ENCODE results near the gene CHST1. TPM values are rescaled to one million over a fixed set of nuclear protein-coding genes. Genes with fewer than 3 reads are reported as not detected.

The CHST1 gene
- polyA plus RNA-seq, 2 of the 4 experiments (the other 2 are of a cell fraction): 0.40 to 0.89 TPM

DNA sequence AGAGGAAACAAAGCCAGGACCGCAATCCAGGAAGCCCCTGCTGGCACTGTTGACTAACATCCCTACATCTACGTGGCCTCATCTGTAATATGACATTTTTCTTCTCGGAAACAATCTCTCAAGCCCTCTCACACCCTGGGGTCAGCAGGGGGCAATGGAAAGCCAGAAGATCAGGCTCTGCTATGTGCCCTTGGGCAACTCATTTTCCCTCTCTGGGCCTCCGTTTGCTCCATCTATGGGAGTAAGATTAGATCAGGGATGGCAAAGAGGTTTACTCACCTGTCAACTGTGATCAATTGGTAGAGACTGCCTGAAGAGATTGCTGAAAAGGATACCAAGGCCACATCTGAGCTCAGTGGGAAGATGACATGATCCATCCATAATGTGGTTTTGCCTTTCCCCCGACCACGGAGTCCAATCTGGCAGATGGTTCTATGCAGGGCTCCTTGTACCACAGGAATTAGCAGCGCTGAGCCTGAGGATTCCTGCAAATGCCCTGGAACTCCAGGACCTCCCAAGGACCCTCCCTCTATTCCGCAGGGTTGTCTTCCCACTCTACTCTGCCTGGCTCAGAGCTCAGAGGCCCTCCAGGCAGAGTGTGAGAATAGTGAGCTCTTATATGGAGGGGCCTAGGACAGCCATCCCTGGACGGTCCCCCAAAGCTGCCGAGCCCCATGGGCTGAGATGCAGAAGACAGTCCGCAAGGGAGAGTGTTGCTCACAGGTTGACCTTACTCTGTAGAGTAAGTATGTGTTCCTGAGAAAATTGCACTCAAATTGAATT is 66.1 kb downstream of the CHST1 start:
- WGBS (ENCODE audit: missing lambda C conversion rate): 22% methylated on average over 10 of the region's 11 CpGs
- Histone ChIP-seq H3K4me2 (no peak overlapping the region), H3K27ac (no peak overlapping the region), H3K4me1 (no peaks in the 10 kb centered on the region), H3K4me3 (no peak overlapping the region), H3K9me3 (no peaks in the 10 kb centered on the region; the same call in 2 of the 3 replicates)
- TF ChIP-seq HOXA7 (CRISPR knock-in tag; IDR thresholded peaks at IDR 0.05) (no peak), HDAC2 (IDR thresholded peaks at IDR 0.05) (no peak), FOXS1 (CRISPR knock-in tag; IDR thresholded peaks at IDR 0.05) (no peak), TP53 (CRISPR knock-in tag; IDR thresholded peaks at IDR 0.05) (no peak), NFE2L2 (conservative IDR thresholded peaks at IDR 0.05; ENCODE audit: low read length) (no peak), CBX2 (IDR thresholded peaks at IDR 0.05; ENCODE audit: borderline replicate concordance, low read depth) (no peak)
- TF ChIP-seq, protein P1, sequence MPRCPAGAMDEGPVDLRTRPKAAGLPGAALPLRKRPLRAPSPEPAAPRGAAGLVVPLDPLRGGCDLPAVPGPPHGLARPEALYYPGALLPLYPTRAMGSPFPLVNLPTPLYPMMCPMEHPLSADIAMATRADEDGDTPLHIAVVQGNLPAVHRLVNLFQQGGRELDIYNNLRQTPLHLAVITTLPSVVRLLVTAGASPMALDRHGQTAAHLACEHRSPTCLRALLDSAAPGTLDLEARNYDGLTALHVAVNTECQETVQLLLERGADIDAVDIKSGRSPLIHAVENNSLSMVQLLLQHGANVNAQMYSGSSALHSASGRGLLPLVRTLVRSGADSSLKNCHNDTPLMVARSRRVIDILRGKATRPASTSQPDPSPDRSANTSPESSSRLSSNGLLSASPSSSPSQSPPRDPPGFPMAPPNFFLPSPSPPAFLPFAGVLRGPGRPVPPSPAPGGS (IDR thresholded peaks at IDR 0.05): no peak
- TF ChIP-seq, protein P2, sequence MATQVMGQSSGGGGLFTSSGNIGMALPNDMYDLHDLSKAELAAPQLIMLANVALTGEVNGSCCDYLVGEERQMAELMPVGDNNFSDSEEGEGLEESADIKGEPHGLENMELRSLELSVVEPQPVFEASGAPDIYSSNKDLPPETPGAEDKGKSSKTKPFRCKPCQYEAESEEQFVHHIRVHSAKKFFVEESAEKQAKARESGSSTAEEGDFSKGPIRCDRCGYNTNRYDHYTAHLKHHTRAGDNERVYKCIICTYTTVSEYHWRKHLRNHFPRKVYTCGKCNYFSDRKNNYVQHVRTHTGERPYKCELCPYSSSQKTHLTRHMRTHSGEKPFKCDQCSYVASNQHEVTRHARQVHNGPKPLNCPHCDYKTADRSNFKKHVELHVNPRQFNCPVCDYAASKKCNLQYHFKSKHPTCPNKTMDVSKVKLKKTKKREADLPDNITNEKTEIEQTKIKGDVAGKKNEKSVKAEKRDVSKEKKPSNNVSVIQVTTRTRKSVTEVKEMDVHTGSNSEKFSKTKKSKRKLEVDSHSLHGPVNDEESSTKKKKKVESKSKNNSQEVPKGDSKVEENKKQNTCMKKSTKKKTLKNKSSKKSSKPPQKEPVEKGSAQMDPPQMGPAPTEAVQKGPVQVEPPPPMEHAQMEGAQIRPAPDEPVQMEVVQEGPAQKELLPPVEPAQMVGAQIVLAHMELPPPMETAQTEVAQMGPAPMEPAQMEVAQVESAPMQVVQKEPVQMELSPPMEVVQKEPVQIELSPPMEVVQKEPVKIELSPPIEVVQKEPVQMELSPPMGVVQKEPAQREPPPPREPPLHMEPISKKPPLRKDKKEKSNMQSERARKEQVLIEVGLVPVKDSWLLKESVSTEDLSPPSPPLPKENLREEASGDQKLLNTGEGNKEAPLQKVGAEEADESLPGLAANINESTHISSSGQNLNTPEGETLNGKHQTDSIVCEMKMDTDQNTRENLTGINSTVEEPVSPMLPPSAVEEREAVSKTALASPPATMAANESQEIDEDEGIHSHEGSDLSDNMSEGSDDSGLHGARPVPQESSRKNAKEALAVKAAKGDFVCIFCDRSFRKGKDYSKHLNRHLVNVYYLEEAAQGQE (IDR thresholded peaks at IDR 0.05): no peak
- TF ChIP-seq, protein P3, sequence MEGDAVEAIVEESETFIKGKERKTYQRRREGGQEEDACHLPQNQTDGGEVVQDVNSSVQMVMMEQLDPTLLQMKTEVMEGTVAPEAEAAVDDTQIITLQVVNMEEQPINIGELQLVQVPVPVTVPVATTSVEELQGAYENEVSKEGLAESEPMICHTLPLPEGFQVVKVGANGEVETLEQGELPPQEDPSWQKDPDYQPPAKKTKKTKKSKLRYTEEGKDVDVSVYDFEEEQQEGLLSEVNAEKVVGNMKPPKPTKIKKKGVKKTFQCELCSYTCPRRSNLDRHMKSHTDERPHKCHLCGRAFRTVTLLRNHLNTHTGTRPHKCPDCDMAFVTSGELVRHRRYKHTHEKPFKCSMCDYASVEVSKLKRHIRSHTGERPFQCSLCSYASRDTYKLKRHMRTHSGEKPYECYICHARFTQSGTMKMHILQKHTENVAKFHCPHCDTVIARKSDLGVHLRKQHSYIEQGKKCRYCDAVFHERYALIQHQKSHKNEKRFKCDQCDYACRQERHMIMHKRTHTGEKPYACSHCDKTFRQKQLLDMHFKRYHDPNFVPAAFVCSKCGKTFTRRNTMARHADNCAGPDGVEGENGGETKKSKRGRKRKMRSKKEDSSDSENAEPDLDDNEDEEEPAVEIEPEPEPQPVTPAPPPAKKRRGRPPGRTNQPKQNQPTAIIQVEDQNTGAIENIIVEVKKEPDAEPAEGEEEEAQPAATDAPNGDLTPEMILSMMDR (IDR thresholded peaks at IDR 0.05): no peak
- FAIRE-seq (no peak), ATAC-seq (no peak), DNase-seq (ENCODE audit: low read depth in 1 of 2, low spot score in 1 of 2) (no peak)
- POLR2A ChIA-PET: no interaction called here
- CTCF ChIA-PET: interaction anchor here (1.3 to 1.4 kb wide), 2 partner anchors 21 to 172 kb away, joined by 3 read pairs; no protein-coding TSS in a partner anchor

Small RNAs within 50 kb of the gene (small RNA-seq; reads per million reads assigned to genes)
- gene MIR7154: 0 reads per million in 6 experiments

Other genes starting within 250 kb of the CHST1 start
- 3.3 and 7.8 TPM in 2 replicates for gene SLC35C1, start 139.5 kb upstream of the CHST1 start, polyA plus RNA-seq (2011; rRNA removed)
- 13.0 to 14.5 TPM (median 14.0 TPM) in 3 replicates for gene SLC35C1, start 139.5 kb upstream of the CHST1 start, polyA plus RNA-seq (2017; fragmentation: RNase III; extraction: RNeasy Plus Mini Kit Qiagen cat#74134 plus additional on column Dnase treatment)
- 4.1 and 4.9 TPM in 2 replicates for gene CRY2, start 181.9 kb upstream of the CHST1 start, polyA plus RNA-seq (2011; rRNA removed)
- gene CRY2, start 181.9 kb upstream of the CHST1 start, polyA plus RNA-seq (2017; fragmentation: RNase III; extraction: RNeasy Plus Mini Kit Qiagen cat#74134 plus additional on column Dnase treatment): 2.9 to 4.0 TPM (median 3.2 TPM) in 3 replicates
- 2.6 and 2.7 TPM in 2 replicates for gene MAPK8IP1, start 220.0 kb upstream of the CHST1 start, polyA plus RNA-seq (2011; rRNA removed)
- 5.4 to 5.8 TPM (median 5.7 TPM) in 3 replicates for gene MAPK8IP1, start 220.0 kb upstream of the CHST1 start, polyA plus RNA-seq (2017; fragmentation: RNase III; extraction: RNeasy Plus Mini Kit Qiagen cat#74134 plus additional on column Dnase treatment)
- 0.17 TPM in 1 of 2 replicates, not detected in the other for gene FREY1, start 241.6 kb upstream of the CHST1 start, polyA plus RNA-seq (2011; rRNA removed)
- 0.18 to 0.22 TPM (median 0.21 TPM) in 3 replicates for gene FREY1, start 241.6 kb upstream of the CHST1 start, polyA plus RNA-seq (2017; fragmentation: RNase III; extraction: RNeasy Plus Mini Kit Qiagen cat#74134 plus additional on column Dnase treatment)